Uterus (tissue), 4 donors: ENCODE data around the gene GPT2. TPM values are rescaled to one million over a fixed set of nuclear protein-coding genes. Genes with fewer than 3 reads are reported as not detected.

Source experiments
- DNase-seq, 2 donors: peaks; one replicate each; pipeline ENCODE4 v3.0.0-alpha.2; 2019 to 2020
- H3K27ac ChIP-seq, 2 donors: fragments of 200-600 bp; sonication (generic); 1 replicate in 1 of 2; 2 replicates in 1 of 2; pipeline ENCODE4 v1.5.1; 2016 to 2018
- H3K27me3 ChIP-seq, 2 donors: fragments of 200-600 bp; sonication (generic); one replicate each; pipeline ENCODE4 v1.5.1; 2018 to 2019; ENCODE audit warnings: control low read depth in 1 of 2
- H3K36me3 ChIP-seq, 2 donors: fragments of 200-600 bp; sonication (generic); one replicate each; pipeline ENCODE4 v1.5.1; 2019; ENCODE audit warnings: control low read depth in 1 of 2
- H3K4me1 ChIP-seq, 2 donors: fragments of 200-600 bp; sonication (generic); one replicate each; pipeline ENCODE4 v1.5.1; 2018 to 2019; ENCODE audit warnings: control low read depth in 1 of 2
- H3K4me3 ChIP-seq, 2 donors: fragments of 200-600 bp; sonication (generic); 1 replicate in 1 of 2; 2 replicates in 1 of 2; pipeline ENCODE4 v1.5.1; 2018 to 2019; ENCODE audit warnings: mild to moderate bottlenecking in 1 of 2
- H3K9me3 ChIP-seq, 2 donors: fragments of 200-600 bp; sonication (generic); one replicate each; pipeline ENCODE4 v1.5.1; 2019; ENCODE audit warnings: control low read depth in 1 of 2
- POLR2A ChIP-seq, 2 donors: fragments of 450-650 bp; IDR thresholded peaks; one replicate each; pipeline ENCODE4 v1.6.1; 2016; ENCODE audit warnings: antibody characterized with exemption in 2 of 2, mild to moderate bottlenecking in 1 of 2, moderate library complexity in 1 of 2
- intact Hi-C: fragments of 100-400 bp; cut with DNase I; formaldehyde crosslinking; loops from one replicate; pipeline ENCODE4 v1.15.1; 2023; ENCODE audit warnings: low total_unique reads
- total RNA-seq, 4 donors: library from RNA; depleted of rRNA in 3 of 4; stranded (reverse); fragments of >200 nt in 3 of 4; gene quantifications; one replicate each; pipeline versions ENCODE4 v1.1.0 to v1.2.4, GENCODE V29; 2014 to 2023
- TF ChIP-seq, protein P1 (sequence below), 4 experiments: fragments of 200-600 bp in 2 of 4; fragments of 450-650 bp in 2 of 4; sonication (generic) in 2 of 4; IDR thresholded peaks; one replicate each; pipeline ENCODE4 v1.5.1; 2016 to 2019; ENCODE audit warnings: antibody characterized with exemption in 4 of 4, mild to moderate bottlenecking in 2 of 4, moderate library complexity in 1 of 4
- donor health status: DM: yes; HTN: yes; CAD: no.

Gene GPT2
- total RNA-seq, 4 donors from 2014 or later: 1.5 to 11.0 (median 4.4) TPM; not detected in 1

DNA sequence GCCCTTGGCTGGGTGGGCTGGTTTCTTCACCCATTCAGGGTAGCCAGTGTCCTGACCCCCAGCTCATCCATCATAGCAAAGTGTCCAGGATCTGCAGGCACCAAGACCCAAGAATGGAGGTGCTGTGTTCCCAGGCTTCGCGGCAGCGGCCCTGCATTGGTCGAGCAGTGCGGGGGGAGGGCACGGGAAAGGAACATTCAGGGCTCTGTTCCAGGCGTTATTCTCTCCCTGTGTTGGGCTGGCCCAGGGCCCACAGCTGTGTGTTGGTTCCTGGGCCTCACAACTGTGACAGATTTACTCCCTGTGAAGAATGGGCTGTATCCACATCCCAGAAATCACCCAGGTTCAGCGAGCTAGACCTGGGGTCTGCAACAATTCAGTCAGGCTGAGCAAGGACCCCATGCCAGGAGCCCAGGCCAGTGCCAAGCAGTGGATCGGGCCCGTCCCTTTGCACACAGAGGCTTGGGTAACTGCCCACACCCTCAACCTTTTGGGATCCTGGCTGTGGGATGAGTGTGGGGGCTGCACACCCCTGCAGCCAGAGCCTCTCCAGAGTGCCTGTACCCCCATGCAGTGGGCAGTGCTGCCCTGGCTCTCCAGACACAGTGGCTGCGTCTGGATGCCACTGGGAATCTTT lies 10.0 kb downstream of the GPT2 start:
- H3K4me1 ChIP-seq: no peaks in the 10 kb centered on the region
- intact Hi-C loops: no loop called here
- no peaks in the 10 kb centered on the region for H3K9me3 ChIP-seq
- no peak overlapping the region for H3K27ac ChIP-seq
- TF ChIP-seq, protein P1, sequence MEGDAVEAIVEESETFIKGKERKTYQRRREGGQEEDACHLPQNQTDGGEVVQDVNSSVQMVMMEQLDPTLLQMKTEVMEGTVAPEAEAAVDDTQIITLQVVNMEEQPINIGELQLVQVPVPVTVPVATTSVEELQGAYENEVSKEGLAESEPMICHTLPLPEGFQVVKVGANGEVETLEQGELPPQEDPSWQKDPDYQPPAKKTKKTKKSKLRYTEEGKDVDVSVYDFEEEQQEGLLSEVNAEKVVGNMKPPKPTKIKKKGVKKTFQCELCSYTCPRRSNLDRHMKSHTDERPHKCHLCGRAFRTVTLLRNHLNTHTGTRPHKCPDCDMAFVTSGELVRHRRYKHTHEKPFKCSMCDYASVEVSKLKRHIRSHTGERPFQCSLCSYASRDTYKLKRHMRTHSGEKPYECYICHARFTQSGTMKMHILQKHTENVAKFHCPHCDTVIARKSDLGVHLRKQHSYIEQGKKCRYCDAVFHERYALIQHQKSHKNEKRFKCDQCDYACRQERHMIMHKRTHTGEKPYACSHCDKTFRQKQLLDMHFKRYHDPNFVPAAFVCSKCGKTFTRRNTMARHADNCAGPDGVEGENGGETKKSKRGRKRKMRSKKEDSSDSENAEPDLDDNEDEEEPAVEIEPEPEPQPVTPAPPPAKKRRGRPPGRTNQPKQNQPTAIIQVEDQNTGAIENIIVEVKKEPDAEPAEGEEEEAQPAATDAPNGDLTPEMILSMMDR (IDR thresholded peaks at IDR 0.05): no peak
- no peak for TF ChIP-seq POLR2A (IDR thresholded peaks at IDR 0.05)
- no peaks in the 10 kb centered on the region for H3K27me3 ChIP-seq
- no peak overlapping the region for H3K4me3 ChIP-seq
- H3K36me3 ChIP-seq: no peaks in the 10 kb centered on the region
- no peak for DNase-seq

DNA sequence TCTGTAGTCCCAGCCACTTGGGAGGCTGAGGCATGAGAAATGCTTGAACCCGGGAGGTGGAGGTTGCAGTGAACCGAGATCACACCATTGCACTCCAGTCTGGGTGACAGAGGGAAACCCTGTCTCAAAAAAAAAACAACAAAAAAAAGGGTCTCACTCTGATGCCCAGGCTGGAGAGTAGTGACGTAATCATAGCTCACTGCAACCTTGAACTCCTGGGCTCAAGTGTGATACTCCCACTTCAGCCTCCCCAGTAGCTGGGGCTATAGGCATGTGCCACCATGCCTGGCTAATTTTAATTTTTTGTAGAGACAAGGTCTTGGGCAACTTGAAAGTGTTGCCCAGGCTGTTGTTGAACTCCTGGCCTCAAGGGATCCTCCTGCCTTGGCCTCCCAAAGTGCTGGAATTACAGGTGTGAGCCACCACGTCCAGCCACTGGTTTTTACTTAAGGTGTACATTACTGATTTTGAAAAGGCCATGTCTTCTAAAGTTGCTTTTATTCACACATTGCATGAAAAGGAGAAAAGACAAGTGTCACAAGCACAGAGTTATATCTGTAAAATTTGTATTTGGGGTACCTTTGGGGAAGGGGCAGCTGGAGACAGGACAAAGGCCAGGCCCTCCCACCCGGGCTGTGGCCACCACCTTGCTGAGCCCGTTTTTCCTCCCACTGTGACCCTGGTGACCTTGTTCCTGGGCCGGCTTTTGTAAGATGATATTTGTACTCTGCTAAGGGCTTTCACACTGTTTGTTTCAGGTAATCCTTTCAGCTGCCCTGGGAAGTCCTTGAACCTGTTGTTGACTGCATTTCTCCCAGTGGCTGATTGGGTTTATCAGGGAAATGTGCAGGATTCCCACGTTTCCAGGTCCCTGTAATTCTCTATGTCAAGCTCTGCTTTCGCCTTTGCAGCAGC lies 11.5 kb downstream of the GPT2 start:
- no peak for DNase-seq
- Histone ChIP-seq H3K27ac (no peak overlapping the region), H3K4me1 (no peaks in the 10 kb centered on the region), H3K36me3 (no peaks in the 10 kb centered on the region), H3K4me3 (no peak overlapping the region), H3K27me3 (no peaks in the 10 kb centered on the region), H3K9me3 (no peaks in the 10 kb centered on the region)
- no peak for TF ChIP-seq POLR2A (IDR thresholded peaks at IDR 0.05)
- TF ChIP-seq, protein P1 (IDR thresholded peaks at IDR 0.05): no peak
- intact Hi-C loops: no loop called here

DNA sequence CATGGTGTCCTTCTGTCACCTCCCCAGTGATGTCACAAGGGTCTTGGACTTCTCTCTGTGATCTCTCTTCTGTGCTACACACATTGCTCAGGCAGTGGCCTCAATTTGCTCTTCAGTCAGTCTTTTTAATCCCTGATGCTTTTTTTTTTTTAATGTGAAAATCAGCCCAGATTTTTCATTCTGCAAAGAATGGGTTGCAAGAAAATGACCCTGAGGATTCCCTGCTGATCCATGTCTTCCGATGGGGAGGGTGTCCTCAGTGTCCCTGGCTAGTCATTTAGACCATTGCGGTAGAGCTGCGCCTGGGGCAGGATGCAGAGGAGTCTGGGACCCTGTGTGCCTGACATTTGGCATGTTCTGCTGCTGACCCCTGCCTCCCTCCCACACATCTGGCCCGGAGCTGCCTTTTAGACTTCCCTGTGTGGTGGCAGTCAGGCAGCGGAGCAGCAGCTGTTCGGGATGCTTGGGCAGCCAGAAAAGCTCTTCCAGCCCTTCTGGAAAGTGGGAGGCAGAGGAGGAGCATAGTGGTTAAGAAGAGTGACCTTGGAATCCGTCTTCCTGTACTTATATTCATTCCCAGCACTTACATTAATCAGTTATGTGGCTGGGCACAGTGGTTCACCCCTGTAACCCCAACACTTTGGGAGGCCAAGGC lies 12.3 kb downstream of the GPT2 start:
- no peak for DNase-seq
- Histone ChIP-seq H3K27ac (no peak overlapping the region), H3K9me3 (no peaks in the 10 kb centered on the region), H3K4me1 (no peaks in the 10 kb centered on the region), H3K27me3 (no peaks in the 10 kb centered on the region), H3K36me3 (no peaks in the 10 kb centered on the region), H3K4me3 (no peak overlapping the region)
- intact Hi-C loops: no loop called here
- TF ChIP-seq, protein P1 (IDR thresholded peaks at IDR 0.05): no peak
- TF ChIP-seq POLR2A (IDR thresholded peaks at IDR 0.05): no peak

DNA sequence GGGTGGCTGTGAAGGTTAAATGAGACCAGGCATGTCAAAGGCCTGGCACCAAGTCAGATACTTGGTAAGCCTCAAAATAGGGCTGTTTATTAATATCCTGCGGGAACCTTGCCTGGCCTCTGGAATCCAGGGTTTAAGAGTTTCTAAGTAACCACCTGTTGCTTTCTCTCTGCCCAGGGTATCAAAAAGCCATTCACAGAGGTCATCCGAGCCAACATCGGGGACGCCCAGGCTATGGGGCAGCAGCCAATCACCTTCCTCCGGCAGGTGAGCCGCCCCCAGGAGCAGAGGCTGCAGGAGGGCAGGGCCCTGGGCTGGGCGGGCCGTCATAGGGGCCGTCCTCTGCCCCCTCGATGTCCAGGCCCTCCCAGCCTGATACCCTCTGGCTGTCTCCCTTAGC lies 13.3 kb downstream of the GPT2 start:
- no peaks in the 10 kb centered on the region for H3K9me3 ChIP-seq
- intact Hi-C loops: no loop called here
- no peaks in the 10 kb centered on the region for H3K4me1 ChIP-seq
- no peaks in the 10 kb centered on the region for H3K36me3 ChIP-seq
- no peak overlapping the region for H3K27ac ChIP-seq
- DNase-seq: no peak
- no peaks in the 10 kb centered on the region for H3K27me3 ChIP-seq
- TF ChIP-seq, protein P1 (IDR thresholded peaks at IDR 0.05): no peak
- no peak for TF ChIP-seq POLR2A (IDR thresholded peaks at IDR 0.05)
- H3K4me3 ChIP-seq: no peak overlapping the region

DNA sequence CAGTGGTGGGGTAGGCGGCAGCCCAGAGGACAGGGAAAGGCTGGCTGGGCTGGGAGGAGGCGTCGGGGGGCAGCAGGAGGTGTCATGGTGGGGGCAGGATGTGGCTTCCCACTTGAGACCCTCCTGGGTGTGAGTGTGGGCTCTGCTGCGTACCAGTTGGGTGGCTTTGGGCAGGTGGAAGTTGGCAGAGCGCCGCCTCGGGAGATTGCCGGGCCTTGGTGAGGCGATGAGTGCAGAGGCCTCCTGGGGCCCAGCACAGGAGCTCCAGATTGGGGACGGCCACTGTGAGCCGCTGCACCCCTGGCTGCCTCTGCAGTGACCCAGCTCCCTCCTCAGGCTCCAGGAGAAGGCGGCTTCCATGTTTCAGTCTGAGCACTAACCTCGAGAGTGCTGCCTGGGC lies 13.8 kb downstream of the GPT2 start:
- Histone ChIP-seq H3K36me3 (no peaks in the 10 kb centered on the region), H3K4me1 (no peaks in the 10 kb centered on the region), H3K4me3 (no peak overlapping the region), H3K27ac (no peak overlapping the region), H3K27me3 (no peaks in the 10 kb centered on the region), H3K9me3 (no peaks in the 10 kb centered on the region)
- intact Hi-C loops: no loop called here
- TF ChIP-seq POLR2A (IDR thresholded peaks at IDR 0.05): no peak
- TF ChIP-seq, protein P1 (IDR thresholded peaks at IDR 0.05): no peak
- no peak for DNase-seq
